ENCODE measurements around the gene LAMA4. TPM values are rescaled to one million over a fixed set of nuclear protein-coding genes. Genes with fewer than 3 reads are reported as not detected.

LAMA4 gene, protein sequence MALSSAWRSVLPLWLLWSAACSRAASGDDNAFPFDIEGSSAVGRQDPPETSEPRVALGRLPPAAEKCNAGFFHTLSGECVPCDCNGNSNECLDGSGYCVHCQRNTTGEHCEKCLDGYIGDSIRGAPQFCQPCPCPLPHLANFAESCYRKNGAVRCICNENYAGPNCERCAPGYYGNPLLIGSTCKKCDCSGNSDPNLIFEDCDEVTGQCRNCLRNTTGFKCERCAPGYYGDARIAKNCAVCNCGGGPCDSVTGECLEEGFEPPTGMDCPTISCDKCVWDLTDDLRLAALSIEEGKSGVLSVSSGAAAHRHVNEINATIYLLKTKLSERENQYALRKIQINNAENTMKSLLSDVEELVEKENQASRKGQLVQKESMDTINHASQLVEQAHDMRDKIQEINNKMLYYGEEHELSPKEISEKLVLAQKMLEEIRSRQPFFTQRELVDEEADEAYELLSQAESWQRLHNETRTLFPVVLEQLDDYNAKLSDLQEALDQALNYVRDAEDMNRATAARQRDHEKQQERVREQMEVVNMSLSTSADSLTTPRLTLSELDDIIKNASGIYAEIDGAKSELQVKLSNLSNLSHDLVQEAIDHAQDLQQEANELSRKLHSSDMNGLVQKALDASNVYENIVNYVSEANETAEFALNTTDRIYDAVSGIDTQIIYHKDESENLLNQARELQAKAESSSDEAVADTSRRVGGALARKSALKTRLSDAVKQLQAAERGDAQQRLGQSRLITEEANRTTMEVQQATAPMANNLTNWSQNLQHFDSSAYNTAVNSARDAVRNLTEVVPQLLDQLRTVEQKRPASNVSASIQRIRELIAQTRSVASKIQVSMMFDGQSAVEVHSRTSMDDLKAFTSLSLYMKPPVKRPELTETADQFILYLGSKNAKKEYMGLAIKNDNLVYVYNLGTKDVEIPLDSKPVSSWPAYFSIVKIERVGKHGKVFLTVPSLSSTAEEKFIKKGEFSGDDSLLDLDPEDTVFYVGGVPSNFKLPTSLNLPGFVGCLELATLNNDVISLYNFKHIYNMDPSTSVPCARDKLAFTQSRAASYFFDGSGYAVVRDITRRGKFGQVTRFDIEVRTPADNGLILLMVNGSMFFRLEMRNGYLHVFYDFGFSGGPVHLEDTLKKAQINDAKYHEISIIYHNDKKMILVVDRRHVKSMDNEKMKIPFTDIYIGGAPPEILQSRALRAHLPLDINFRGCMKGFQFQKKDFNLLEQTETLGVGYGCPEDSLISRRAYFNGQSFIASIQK (N-terminal part only)
- 10 to 100 TPM; 10.9 to 13.6 TPM for polyA plus RNA-seq

- Histone ChIP-seq H3K27ac (ENCODE audit: low read depth in 2 of 2, low read length in 1 of 2) (peak within 1 kb of the TSS; percentile 80 to 88), H3K4me1 (ENCODE audit: control insufficient read depth in 2 of 2, insufficient read depth in 2 of 2, low read length in 1 of 2) (no peaks in the 10 kb centered on the region), H3K4me3 (ENCODE audit: low read depth in 1 of 2, low read length in 2 of 2) (peak within 1 kb of the TSS; percentile 58 to 83), H3K27me3 (ENCODE audit: control insufficient read depth in 1 of 2, insufficient read depth in 2 of 2, low read length in 2 of 2) (no peaks in the 10 kb centered on the region), H3K9me3 (ENCODE audit: control insufficient read depth in 2 of 2, insufficient read depth in 1 of 2, low read depth in 1 of 2, low read length in 1 of 2) (no peaks in the 10 kb centered on the region), H3K36me3 (ENCODE audit: control insufficient read depth in 2 of 2, insufficient read depth in 2 of 2, low read length in 1 of 2) (no peaks in the 10 kb centered on the region)
- WGBS, 2 donors: 4% methylated on average over 52 of the region's 52 CpGs
Measured at GRCh38 chr6:112253841-112254816, at the start of gene LAMA4. LAMA4 (minus strand) TSS chr6:112254567; CDS start chr6:112254150, 417 bp downstream.

- H3K36me3 ChIP-seq (ENCODE audit: control insufficient read depth in 2 of 2, insufficient read depth in 2 of 2, low read length in 1 of 2): no peaks in the 10 kb centered on the region
- 68 to 78% methylated on average over 3 of the region's 3 CpGs for WGBS, 2 donors
Measured at GRCh38 chr6:112302142-112302705, 47.9 kb upstream of the LAMA4 start.

GRCh38 chr6:112300896-112301295 lies 46.5 kb upstream of the LAMA4 start:
- H3K27me3 ChIP-seq (ENCODE audit: control insufficient read depth in 1 of 2, insufficient read depth in 2 of 2, low read length in 2 of 2): no peaks in the 10 kb centered on the region
- no peaks in the 10 kb centered on the region for H3K4me1 ChIP-seq (ENCODE audit: control insufficient read depth in 2 of 2, insufficient read depth in 2 of 2, low read length in 1 of 2)
- no peaks in the 10 kb centered on the region for H3K9me3 ChIP-seq (ENCODE audit: control insufficient read depth in 2 of 2, insufficient read depth in 1 of 2, low read depth in 1 of 2, low read length in 1 of 2)
- H3K4me3 ChIP-seq (ENCODE audit: low read depth in 1 of 2, low read length in 2 of 2): no peak overlapping the region
- no peaks in the 10 kb centered on the region for H3K36me3 ChIP-seq (ENCODE audit: control insufficient read depth in 2 of 2, insufficient read depth in 2 of 2, low read length in 1 of 2)
- H3K27ac ChIP-seq (ENCODE audit: low read depth in 2 of 2, low read length in 1 of 2): no peak overlapping the region

More at GRCh38 chr6:112302142-112302705, 47.9 kb upstream of the LAMA4 start:
- Histone ChIP-seq H3K9me3 (ENCODE audit: control insufficient read depth in 2 of 2, insufficient read depth in 1 of 2, low read depth in 1 of 2, low read length in 1 of 2) (no peaks in the 10 kb centered on the region), H3K27me3 (ENCODE audit: control insufficient read depth in 1 of 2, insufficient read depth in 2 of 2, low read length in 2 of 2) (no peaks in the 10 kb centered on the region), H3K4me1 (ENCODE audit: control insufficient read depth in 2 of 2, insufficient read depth in 2 of 2, low read length in 1 of 2) (no peaks in the 10 kb centered on the region), H3K4me3 (ENCODE audit: low read depth in 1 of 2, low read length in 2 of 2) (no peak overlapping the region), H3K27ac (ENCODE audit: low read depth in 2 of 2, low read length in 1 of 2) (no peak overlapping the region)

GRCh38 chr6:112298816-112299281 lies 44.5 kb upstream of the LAMA4 start:
- H3K4me3 ChIP-seq (ENCODE audit: low read depth in 1 of 2, low read length in 2 of 2): no peak overlapping the region
- no peaks in the 10 kb centered on the region for H3K4me1 ChIP-seq (ENCODE audit: control insufficient read depth in 2 of 2, insufficient read depth in 2 of 2, low read length in 1 of 2)
- H3K36me3 ChIP-seq (ENCODE audit: control insufficient read depth in 2 of 2, insufficient read depth in 2 of 2, low read length in 1 of 2): no peaks in the 10 kb centered on the region
- WGBS, 2 donors: 51 to 93% methylated on average over 1 of the region's 1 CpG
- H3K9me3 ChIP-seq (ENCODE audit: control insufficient read depth in 2 of 2, insufficient read depth in 1 of 2, low read depth in 1 of 2, low read length in 1 of 2): no peaks in the 10 kb centered on the region
- no peaks in the 10 kb centered on the region for H3K27me3 ChIP-seq (ENCODE audit: control insufficient read depth in 1 of 2, insufficient read depth in 2 of 2, low read length in 2 of 2)
- peak overlapping the region in 1 of 2 donors; percentile 8 for H3K27ac ChIP-seq (ENCODE audit: low read depth in 2 of 2, low read length in 1 of 2)

DNA sequence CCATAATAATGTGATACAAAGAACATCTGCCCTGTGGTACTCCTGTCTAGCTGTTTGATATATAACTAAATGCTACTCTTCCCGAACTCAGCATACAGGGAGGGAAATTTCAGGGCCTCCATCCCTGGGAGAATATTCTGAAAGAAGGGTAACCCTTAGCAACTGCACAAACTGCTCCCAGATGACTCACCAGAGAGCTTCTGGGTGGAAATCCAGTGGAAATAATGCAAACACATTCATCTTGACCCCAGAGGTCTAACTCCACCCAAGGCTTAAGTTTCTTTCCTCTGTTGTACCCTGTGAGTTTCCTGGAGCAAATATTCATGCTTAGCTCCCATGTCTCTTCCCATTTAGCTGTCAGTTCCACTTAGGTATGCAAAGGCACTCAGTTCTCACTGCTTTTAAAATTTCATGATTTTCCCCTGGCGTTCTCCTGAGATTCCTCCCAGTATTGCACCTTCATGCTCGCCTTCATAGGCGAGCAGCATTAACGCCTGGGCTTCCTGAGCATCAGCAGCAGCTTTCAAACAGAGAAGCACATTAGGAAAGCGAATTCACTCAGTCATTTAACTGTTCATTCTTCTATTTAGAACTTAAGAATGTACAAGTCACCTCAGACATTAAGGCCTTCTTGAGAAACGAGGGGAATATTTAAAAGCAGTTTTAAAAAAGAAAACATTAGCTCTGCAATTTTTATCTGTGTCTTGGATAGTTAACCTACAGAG lies 43.8 kb upstream of the LAMA4 start:
- no peaks in the 10 kb centered on the region for H3K36me3 ChIP-seq (ENCODE audit: control insufficient read depth in 2 of 2, insufficient read depth in 2 of 2, low read length in 1 of 2)
- H3K9me3 ChIP-seq (ENCODE audit: control insufficient read depth in 2 of 2, insufficient read depth in 1 of 2, low read depth in 1 of 2, low read length in 1 of 2): no peaks in the 10 kb centered on the region
- no peaks in the 10 kb centered on the region for H3K4me1 ChIP-seq (ENCODE audit: control insufficient read depth in 2 of 2, insufficient read depth in 2 of 2, low read length in 1 of 2)
- peak overlapping the region in 1 of 2 donors; percentile 26 for H3K27ac ChIP-seq (ENCODE audit: low read depth in 2 of 2, low read length in 1 of 2)
- H3K27me3 ChIP-seq (ENCODE audit: control insufficient read depth in 1 of 2, insufficient read depth in 2 of 2, low read length in 2 of 2): no peaks in the 10 kb centered on the region
- H3K4me3 ChIP-seq (ENCODE audit: low read depth in 1 of 2, low read length in 2 of 2): no peak overlapping the region
- WGBS, 2 donors: 67 to 70% methylated on average over 7 of the region's 7 CpGs

GRCh38 chr6:112296694-112297093 lies 42.3 kb upstream of the LAMA4 start:
- Histone ChIP-seq H3K4me3 (ENCODE audit: low read depth in 1 of 2, low read length in 2 of 2) (no peak overlapping the region), H3K27me3 (ENCODE audit: control insufficient read depth in 1 of 2, insufficient read depth in 2 of 2, low read length in 2 of 2) (no peaks in the 10 kb centered on the region), H3K27ac (ENCODE audit: low read depth in 2 of 2, low read length in 1 of 2) (no peak overlapping the region), H3K9me3 (ENCODE audit: control insufficient read depth in 2 of 2, insufficient read depth in 1 of 2, low read depth in 1 of 2, low read length in 1 of 2) (no peaks in the 10 kb centered on the region), H3K36me3 (ENCODE audit: control insufficient read depth in 2 of 2, insufficient read depth in 2 of 2, low read length in 1 of 2) (no peaks in the 10 kb centered on the region), H3K4me1 (ENCODE audit: control insufficient read depth in 2 of 2, insufficient read depth in 2 of 2, low read length in 1 of 2) (no peaks in the 10 kb centered on the region)

- H3K4me1 ChIP-seq (ENCODE audit: control insufficient read depth in 2 of 2, insufficient read depth in 2 of 2, low read length in 1 of 2): no peaks in the 10 kb centered on the region
- no peaks in the 10 kb centered on the region for H3K36me3 ChIP-seq (ENCODE audit: control insufficient read depth in 2 of 2, insufficient read depth in 2 of 2, low read length in 1 of 2)
- H3K27me3 ChIP-seq (ENCODE audit: control insufficient read depth in 1 of 2, insufficient read depth in 2 of 2, low read length in 2 of 2): no peaks in the 10 kb centered on the region
- no peaks in the 10 kb centered on the region for H3K9me3 ChIP-seq (ENCODE audit: control insufficient read depth in 2 of 2, insufficient read depth in 1 of 2, low read depth in 1 of 2, low read length in 1 of 2)
- H3K4me3 ChIP-seq (ENCODE audit: low read depth in 1 of 2, low read length in 2 of 2): no peak overlapping the region
- WGBS, 2 donors: 82 to 84% methylated on average over 2 of the region's 2 CpGs
- H3K27ac ChIP-seq (ENCODE audit: low read depth in 2 of 2, low read length in 1 of 2): no peak overlapping the region
Measured at GRCh38 chr6:112296122-112296521, 41.8 kb upstream of the LAMA4 start.

DNA sequence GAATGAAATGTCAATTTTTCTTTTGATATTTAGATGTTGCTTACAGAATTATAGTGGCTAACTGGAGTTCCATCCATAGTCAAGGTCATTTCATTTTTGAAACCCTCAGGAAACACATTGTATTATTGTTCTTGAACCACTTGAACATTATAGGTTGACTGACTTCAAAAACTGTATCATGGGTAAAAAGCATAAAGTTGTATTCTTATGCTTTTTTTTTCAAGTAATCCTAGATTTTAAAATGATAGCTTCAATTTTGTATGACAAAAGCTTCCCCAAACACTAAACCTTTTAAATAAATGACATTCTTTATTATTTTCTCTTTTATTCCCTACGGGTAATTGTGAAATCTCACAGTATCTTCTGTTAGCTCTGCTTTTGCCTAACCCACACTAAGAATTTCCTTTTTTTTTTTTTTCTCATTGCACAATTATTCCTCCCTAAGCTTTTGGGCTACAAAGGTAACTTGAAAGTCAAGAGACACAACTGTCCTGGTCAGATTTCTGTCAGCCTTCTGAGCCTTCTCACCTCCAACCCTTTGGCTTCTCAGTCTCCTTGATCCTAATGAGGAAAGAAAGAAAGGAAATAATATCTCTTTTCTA lies 36.9 kb upstream of the LAMA4 start:
- H3K4me1 ChIP-seq (ENCODE audit: control insufficient read depth in 2 of 2, insufficient read depth in 2 of 2, low read length in 1 of 2): no peaks in the 10 kb centered on the region

More for the DNA sequence above, 36.9 kb upstream of the LAMA4 start:
- H3K9me3 ChIP-seq (ENCODE audit: control insufficient read depth in 2 of 2, insufficient read depth in 1 of 2, low read depth in 1 of 2, low read length in 1 of 2): no peaks in the 10 kb centered on the region
- H3K27me3 ChIP-seq (ENCODE audit: control insufficient read depth in 1 of 2, insufficient read depth in 2 of 2, low read length in 2 of 2): no peaks in the 10 kb centered on the region
- no peaks in the 10 kb centered on the region for H3K36me3 ChIP-seq (ENCODE audit: control insufficient read depth in 2 of 2, insufficient read depth in 2 of 2, low read length in 1 of 2)
- no peak overlapping the region for H3K27ac ChIP-seq (ENCODE audit: low read depth in 2 of 2, low read length in 1 of 2)
- WGBS, 2 donors: 69 to 76% methylated on average over 1 of the region's 1 CpG
- H3K4me3 ChIP-seq (ENCODE audit: low read depth in 1 of 2, low read length in 2 of 2): no peak overlapping the region

Measured in esophagus (tissue), 2 donors.